Skeletal muscle tissue (tissue), 4 donors: ENCODE data around the gene PPP4R4. TPM values are rescaled to one million over a fixed set of nuclear protein-coding genes. Genes with fewer than 3 reads are reported as not detected.

Experiments
- H3K27ac ChIP-seq: one replicate; pipeline ENCODE4 v1.7.0; 2013; ENCODE audit warnings: mild to moderate bottlenecking, low read depth, low read length, inconsistent platforms
- H3K27me3 ChIP-seq, 3 donors: one replicate each; pipeline ENCODE4 v1.7.0; 2013; ENCODE audit warnings: low read length in 3 of 3; ENCODE audit not compliant: control insufficient read depth in 3 of 3, insufficient read depth in 3 of 3
- H3K36me3 ChIP-seq, 3 donors: one replicate each; pipeline ENCODE4 v1.7.0; 2013; ENCODE audit warnings: low read length in 3 of 3; ENCODE audit not compliant: control insufficient read depth in 3 of 3, insufficient read depth in 3 of 3
- H3K4me1 ChIP-seq, 3 donors: one replicate each; pipeline ENCODE4 v1.7.0; 2013; ENCODE audit warnings: low read length in 3 of 3, mild to moderate bottlenecking in 3 of 3; ENCODE audit not compliant: control insufficient read depth in 3 of 3, insufficient read depth in 3 of 3
- H3K4me3 ChIP-seq, 3 donors: one replicate each; pipeline ENCODE4 v1.7.0; 2013; ENCODE audit warnings: low read length in 3 of 3
- H3K9ac ChIP-seq, 3 donors: one replicate each; pipeline ENCODE4 v1.7.0; 2013; ENCODE audit warnings: low read length in 3 of 3, mild to moderate bottlenecking in 3 of 3, moderate library complexity in 2 of 3, low read depth in 1 of 3
- H3K9me3 ChIP-seq, 3 donors: one replicate each; pipeline ENCODE4 v1.7.0; 2013; ENCODE audit warnings: low read length in 3 of 3; ENCODE audit not compliant: control insufficient read depth in 3 of 3
- total RNA-seq: library from RNA; depleted of rRNA; stranded (reverse); fragments of >200 nt; gene quantifications from one replicate; pipeline ENCODE4 v1.2.3, GENCODE V29; 2014
- donor health status: Osteomylitis.

The PPP4R4 gene
- total RNA-seq, 1 donor from 2014 or later, result 0.52 TPM

DNA sequence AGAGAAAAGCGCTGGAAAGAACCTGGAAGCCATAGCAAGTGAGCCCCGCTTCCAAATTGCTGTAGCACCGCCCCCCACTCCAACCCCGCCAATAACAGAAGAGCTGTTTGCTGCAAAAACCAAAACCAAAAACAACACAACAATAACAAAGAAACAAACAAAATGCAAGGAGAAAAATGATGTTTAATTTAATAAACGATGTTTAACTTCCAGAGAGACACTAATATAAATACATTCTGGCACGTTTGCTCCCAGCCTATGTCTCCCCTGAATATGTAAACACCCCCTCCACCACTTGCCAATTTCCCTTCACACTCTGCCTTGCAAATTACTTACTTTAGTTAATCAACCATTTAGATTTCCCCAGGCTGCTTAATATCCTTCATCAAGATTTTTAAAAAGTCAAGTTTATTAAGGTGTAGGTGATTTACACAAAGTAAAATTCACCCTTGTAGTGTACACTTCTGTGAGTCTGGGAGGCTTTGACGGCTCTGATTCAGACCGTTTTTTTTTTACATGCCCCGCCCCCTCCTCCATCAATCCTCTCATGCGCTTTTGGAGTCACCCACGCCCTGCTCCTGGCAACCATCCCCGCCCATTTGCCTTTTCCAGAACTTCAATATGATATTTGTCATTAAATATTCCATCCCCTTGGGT is 44.2 kb upstream of the PPP4R4 start:
- Histone ChIP-seq H3K36me3 (no peaks in the 10 kb centered on the region), H3K27ac (peak overlapping the region; percentile 70), H3K4me3 (peak overlapping the region; percentile 62 to 85 (median 67)), H3K27me3 (peaks cover 0 to 8% (median 0%) of the 10 kb centered on the region in 3 donors), H3K4me1 (peaks cover 0 to 14% (median 8%) of the 10 kb centered on the region in 3 donors), H3K9me3 (no peaks in the 10 kb centered on the region), H3K9ac (peak overlapping the region in 1 of 3 donors; percentile 70)

DNA sequence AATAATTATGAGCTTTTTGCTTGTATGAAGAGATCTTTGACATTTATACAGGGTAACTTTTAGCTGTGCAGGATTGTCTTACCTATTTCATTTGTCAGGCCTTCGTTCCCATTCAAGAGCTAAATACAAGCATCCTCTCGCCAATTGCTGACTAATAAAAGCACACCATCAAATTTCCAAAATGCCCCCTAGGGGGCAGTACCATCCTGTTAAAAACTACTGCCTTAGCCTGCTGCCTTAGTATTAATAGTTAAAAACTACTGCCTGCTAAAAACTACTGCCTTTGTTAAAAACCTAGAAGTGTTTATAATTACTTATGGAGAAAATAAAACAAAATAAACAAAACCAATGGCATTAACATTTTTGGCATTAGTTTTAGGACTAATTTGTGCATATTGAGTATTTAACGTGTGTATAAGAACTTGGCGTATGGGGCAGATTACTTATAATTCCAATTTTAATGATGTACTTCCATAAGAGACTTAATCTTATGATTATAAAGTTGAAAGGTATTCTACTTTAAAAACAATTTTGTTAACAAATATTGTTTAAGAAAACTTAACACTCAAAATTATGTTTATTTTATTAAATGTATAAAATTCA is 41.7 kb upstream of the PPP4R4 start:
- H3K9me3 ChIP-seq, result peaks cover 0 to 1% (median 0%) of the 10 kb centered on the region in 3 donors
- H3K27me3 ChIP-seq, result peaks cover 0 to 11% (median 0%) of the 10 kb centered on the region in 3 donors

DNA sequence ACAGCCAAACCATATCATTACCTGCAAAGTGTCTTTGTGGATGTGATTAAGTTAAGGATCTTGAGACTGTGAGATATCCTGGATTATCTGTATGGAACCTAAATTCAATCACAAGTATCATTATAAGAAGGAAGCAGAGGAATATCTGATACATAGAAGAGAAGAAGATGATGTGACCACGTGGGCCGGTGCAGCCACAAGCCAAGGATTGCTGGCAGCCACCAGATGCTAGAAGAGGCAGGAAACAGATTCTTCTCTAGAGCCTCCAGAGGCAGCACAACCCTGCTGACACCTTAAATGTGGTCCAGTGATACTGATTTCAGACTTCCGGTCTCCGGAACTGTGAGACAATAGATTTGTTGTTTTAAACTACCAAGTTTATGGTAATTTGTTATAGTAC is 38.6 kb upstream of the PPP4R4 start:
- H3K4me1 ChIP-seq, result no peaks in the 10 kb centered on the region
- peaks cover 0 to 1% (median 0%) of the 10 kb centered on the region in 3 donors for H3K9me3 ChIP-seq
- H3K9ac ChIP-seq, result no peak overlapping the region
- H3K27ac ChIP-seq, result no peak overlapping the region
- no peaks in the 10 kb centered on the region for H3K36me3 ChIP-seq
- H3K4me3 ChIP-seq, result no peak overlapping the region
- H3K27me3 ChIP-seq, result peaks cover 0 to 17% (median 12%) of the 10 kb centered on the region in 3 donors

More for the DNA sequence above, 41.7 kb upstream of the PPP4R4 start:
- Histone ChIP-seq H3K4me3 (no peak overlapping the region), H3K27ac (no peak overlapping the region), H3K36me3 (no peaks in the 10 kb centered on the region), H3K4me1 (peaks cover 0 to 14% (median 8%) of the 10 kb centered on the region in 3 donors), H3K9ac (no peak overlapping the region)

- no peaks in the 10 kb centered on the region for H3K4me1 ChIP-seq
- H3K4me3 ChIP-seq, result peak overlapping the region in 1 of 3 donors; percentile 32
- H3K27ac ChIP-seq, result no peak overlapping the region
These were observed 37.4 kb upstream of the PPP4R4 start for GRCh38 chr14:94136575-94137331.

DNA sequence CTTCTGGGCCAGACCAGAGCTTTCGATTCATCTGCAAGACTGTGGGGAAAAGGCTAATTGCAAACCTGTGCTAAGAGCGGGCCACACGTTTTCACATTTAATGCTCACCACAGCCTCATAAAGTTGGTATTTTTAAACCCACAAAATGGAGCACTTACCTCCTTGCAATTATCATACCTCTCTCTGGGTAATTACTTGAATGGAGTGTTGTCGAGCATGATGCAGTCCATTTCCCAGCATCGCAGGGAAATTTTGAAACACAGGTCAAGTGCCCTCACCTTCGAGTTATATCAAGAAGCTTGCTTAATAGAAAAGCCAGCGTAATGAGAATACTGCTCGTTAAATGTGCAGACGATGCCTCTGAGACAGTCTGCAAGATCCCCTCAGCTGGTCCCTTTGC is 35.9 kb upstream of the PPP4R4 start:
- H3K27me3 ChIP-seq, result peaks cover 0 to 17% (median 12%) of the 10 kb centered on the region in 3 donors

More at GRCh38 chr14:94136575-94137331, 37.4 kb upstream of the PPP4R4 start:
- Histone ChIP-seq H3K9me3 (peaks cover 0 to 1% (median 0%) of the 10 kb centered on the region in 3 donors), H3K27me3 (peaks cover 0 to 17% (median 12%) of the 10 kb centered on the region in 3 donors), H3K36me3 (no peaks in the 10 kb centered on the region), H3K9ac (no peak overlapping the region)

GRCh38 chr14:94139006-94139405 is 35.1 kb upstream of the PPP4R4 start:
- Histone ChIP-seq H3K9me3 (peaks cover 0 to 1% (median 0%) of the 10 kb centered on the region in 3 donors), H3K27me3 (peaks cover 0 to 17% (median 12%) of the 10 kb centered on the region in 3 donors), H3K27ac (no peak overlapping the region), H3K9ac (no peak overlapping the region), H3K4me3 (no peak overlapping the region), H3K4me1 (no peaks in the 10 kb centered on the region), H3K36me3 (no peaks in the 10 kb centered on the region)

More for the DNA sequence above, 35.9 kb upstream of the PPP4R4 start:
- no peaks in the 10 kb centered on the region for H3K4me1 ChIP-seq
- H3K9me3 ChIP-seq, result peaks cover 0 to 1% (median 0%) of the 10 kb centered on the region in 3 donors
- H3K4me3 ChIP-seq, result no peak overlapping the region
- no peak overlapping the region for H3K9ac ChIP-seq
- H3K27ac ChIP-seq, result no peak overlapping the region
- H3K36me3 ChIP-seq, result no peaks in the 10 kb centered on the region

GRCh38 chr14:94139421-94139820 is 34.7 kb upstream of the PPP4R4 start:
- H3K4me1 ChIP-seq, result no peaks in the 10 kb centered on the region
- H3K9ac ChIP-seq, result no peak overlapping the region
- peaks cover 0 to 1% (median 0%) of the 10 kb centered on the region in 3 donors for H3K9me3 ChIP-seq
- H3K27ac ChIP-seq, result no peak overlapping the region
- H3K27me3 ChIP-seq, result peaks cover 0 to 17% (median 12%) of the 10 kb centered on the region in 3 donors
- H3K36me3 ChIP-seq, result no peaks in the 10 kb centered on the region
- no peak overlapping the region for H3K4me3 ChIP-seq

DNA sequence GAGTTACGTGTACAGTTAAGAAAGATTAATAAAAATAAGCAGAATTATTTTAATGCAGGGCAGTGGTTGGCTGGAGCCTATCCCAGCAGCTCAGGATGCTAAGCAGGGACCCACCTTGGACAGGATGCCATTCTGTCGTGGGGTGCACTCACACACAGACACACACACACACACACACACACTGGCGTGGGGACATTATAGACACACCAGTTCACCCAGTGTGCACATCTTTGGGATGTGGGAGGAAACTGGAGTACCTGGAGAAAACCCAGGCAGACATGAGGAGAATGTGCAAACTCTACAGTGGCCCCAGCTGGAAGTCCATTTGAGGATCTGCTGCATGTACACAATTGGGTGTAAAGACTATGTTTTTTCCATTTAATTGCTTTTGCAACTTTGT is 31.9 kb upstream of the PPP4R4 start:
- H3K36me3 ChIP-seq, result no peaks in the 10 kb centered on the region
- H3K9me3 ChIP-seq, result no peaks in the 10 kb centered on the region
- H3K9ac ChIP-seq, result no peak overlapping the region
- no peak overlapping the region for H3K4me3 ChIP-seq
- no peak overlapping the region for H3K27ac ChIP-seq
- peaks cover 0 to 15% (median 12%) of the 10 kb centered on the region in 3 donors for H3K27me3 ChIP-seq
- H3K4me1 ChIP-seq, result no peaks in the 10 kb centered on the region

- Histone ChIP-seq H3K4me1 (no peaks in the 10 kb centered on the region), H3K36me3 (no peaks in the 10 kb centered on the region), H3K4me3 (no peak overlapping the region), H3K9me3 (no peaks in the 10 kb centered on the region), H3K27ac (no peak overlapping the region), H3K27me3 (peaks cover 0 to 15% (median 12%) of the 10 kb centered on the region in 3 donors), H3K9ac (no peak overlapping the region)
These were observed 31.3 kb upstream of the PPP4R4 start for GRCh38 chr14:94142836-94143235.
